PC-9 (cell line): ENCODE data around the gene CDH20. TPM values are rescaled to one million over a fixed set of nuclear protein-coding genes. Genes with fewer than 3 reads are reported as not detected.

Source experiments
- BruUV-seq: library from RNA; stranded (reverse); fragments of 400-500 nt; replicated peaks from 2 replicates; lab custom pipeline; 2021; lab: Mats Ljungman, UMichigan
- CTCF ChIA-PET: fragments of 300-600 bp; sonication (Branson Sonifier 250); formaldehyde crosslinking; loops from one replicate; lab custom pipeline; 2022; ENCODE audit warnings: antibody characterized with exemption; lab: Charles Lee
- POLR2A ChIA-PET: fragments of 300-600 bp; sonication (Branson Sonifier 250); formaldehyde crosslinking; loops from one replicate; lab custom pipeline; 2022; ENCODE audit warnings: antibody characterized with exemption; ENCODE audit not compliant: unreplicated experiment; lab: Charles Lee
- DNase-seq, 2 experiments: peaks; one replicate each; pipeline versions ENCODE4 v3.0.0 to v3.0.0-alpha.2; 2015 to 2022; ENCODE audit warnings: mixed read lengths in 1 of 2
- H2AFZ ChIP-seq: fragments of 200-600 bp; sonication (generic); 2 replicates; pipeline ENCODE4 v1.8.1; 2017; ENCODE audit warnings: antibody characterized with exemption
- H3F3A ChIP-seq: fragments of 200-600 bp; sonication (generic); 2 replicates; pipeline ENCODE4 v1.8.1; 2017; ENCODE audit warnings: antibody characterized with exemption, mild to moderate bottlenecking, low read depth; ENCODE audit not compliant: insufficient read depth
- H3K27ac ChIP-seq: fragments of 200-600 bp; sonication (generic); 2 replicates; pipeline ENCODE4 v1.6.1; 2016; ENCODE audit warnings: mixed run types
- H3K27me3 ChIP-seq: fragments of 200-600 bp; sonication (generic); 2 replicates; pipeline ENCODE4 v1.6.1; 2016; ENCODE audit warnings: low read depth, mixed run types; ENCODE audit not compliant: insufficient read depth
- H3K36me3 ChIP-seq: fragments of 200-600 bp; sonication (generic); 2 replicates; pipeline ENCODE4 v1.6.1; 2016; ENCODE audit warnings: low read depth, mixed run types
- H3K4me1 ChIP-seq: fragments of 200-600 bp; sonication (generic); replicated peaks from 2 replicates; pipeline ENCODE4 v1.6.1; 2016; ENCODE audit warnings: mixed run types; ENCODE audit not compliant: insufficient read depth
- H3K4me2 ChIP-seq: fragments of 200-600 bp; sonication (generic); 2 replicates; pipeline ENCODE4 v1.6.1; 2017; ENCODE audit warnings: mixed run types
- H3K4me3 ChIP-seq: fragments of 200-600 bp; sonication (generic); 2 replicates; pipeline ENCODE4 v1.6.1; 2016; ENCODE audit warnings: mixed run types
- H3K79me2 ChIP-seq: fragments of 200-600 bp; sonication (generic); 2 replicates; pipeline ENCODE4 v1.6.1; 2017; ENCODE audit warnings: low read depth, mixed run types
- H3K9me2 ChIP-seq: fragments of 200-600 bp; sonication (generic); 2 replicates; pipeline ENCODE4 v1.8.1; 2017; ENCODE audit warnings: mild to moderate bottlenecking; ENCODE audit not compliant: insufficient read depth
- H3K9me3 ChIP-seq: fragments of 200-600 bp; sonication (generic); 2 replicates; pipeline ENCODE4 v1.8.1; 2016; ENCODE audit warnings: low read depth; ENCODE audit not compliant: insufficient read depth
- H4K20me1 ChIP-seq: fragments of 200-600 bp; sonication (generic); 2 replicates; pipeline ENCODE4 v1.8.1; 2017; ENCODE audit not compliant: insufficient read depth
- CTCF ChIP-seq: fragments of 200-600 bp; sonication (generic); conservative IDR thresholded peaks from 2 replicates; pipeline ENCODE4 v1.6.1; 2017; ENCODE audit warnings: mixed run types, antibody characterized with exemption, mild to moderate bottlenecking, moderate library complexity
- EZH2 ChIP-seq: fragments of 200-600 bp; sonication (generic); IDR thresholded peaks from 2 replicates; pipeline ENCODE4 v1.8.0; 2017; ENCODE audit warnings: antibody characterized with exemption, low read depth
- intact Hi-C: fragments of 100-400 bp; cut with micrococcal nuclease; formaldehyde crosslinking; loops from one replicate; pipeline ENCODE4 v1.10.0; 2022; ENCODE audit not compliant: unreplicated experiment
- total RNA-seq: library from RNA; stranded (reverse); gene quantifications from 2 replicates; pipeline ENCODE4 v1.2.3, GENCODE V29; 2021

The CDH20 gene
- total RNA-seq, 1 experiment from 2014 or later = not detected

- no peaks in the 10 kb centered on the region for H3F3A ChIP-seq
- no peak overlapping the region for H3K4me3 ChIP-seq
- H3K4me2 ChIP-seq = no peak overlapping the region
- H3K27ac ChIP-seq = no peak overlapping the region
- H3K4me1 ChIP-seq = no peaks in the 10 kb centered on the region
- no TSS peak for BruUV-seq
- intact Hi-C loops = no loop called here
- no peaks in the 10 kb centered on the region for H3K36me3 ChIP-seq
- H3K9me2 ChIP-seq = no peaks in the 10 kb centered on the region
- no peaks in the 10 kb centered on the region for H3K9me3 ChIP-seq
- TF ChIP-seq EZH2 (no peak), CTCF (no peak)
- H3K79me2 ChIP-seq = no peaks in the 10 kb centered on the region
- ChIA-PET CTCF (no interaction called here), POLR2A (no interaction called here)
- no peak overlapping the region for H2AFZ ChIP-seq
- DNase-seq = no peak
- H3K27me3 ChIP-seq = no peaks in the 10 kb centered on the region
- H4K20me1 ChIP-seq = no peaks in the 10 kb centered on the region
These were observed 25.2 kb upstream of the CDH20 start for GRCh38 chr18:61308004-61308403.

GRCh38 chr18:61308795-61309393 lies 24.3 kb upstream of the CDH20 start:
- POLR2A ChIA-PET = no interaction called here
- no peak for DNase-seq
- no peaks in the 10 kb centered on the region for H4K20me1 ChIP-seq
- intact Hi-C loops = no loop called here
- BruUV-seq = no TSS peak
- CTCF ChIA-PET = no interaction called here
- H2AFZ ChIP-seq = no peak overlapping the region
- H3K36me3 ChIP-seq = no peaks in the 10 kb centered on the region
- H3K4me3 ChIP-seq = no peak overlapping the region
- H3K79me2 ChIP-seq = no peaks in the 10 kb centered on the region
- H3K4me2 ChIP-seq = no peak overlapping the region
- no peaks in the 10 kb centered on the region for H3K4me1 ChIP-seq
- H3K27me3 ChIP-seq = no peaks in the 10 kb centered on the region
- H3F3A ChIP-seq = no peaks in the 10 kb centered on the region
- no peak for TF ChIP-seq EZH2
- no peak for TF ChIP-seq CTCF
- no peaks in the 10 kb centered on the region for H3K9me2 ChIP-seq
- no peaks in the 10 kb centered on the region for H3K9me3 ChIP-seq
- no peak overlapping the region for H3K27ac ChIP-seq

GRCh38 chr18:61322265-61322873 lies 10.9 kb upstream of the CDH20 start:
- ChIA-PET POLR2A (no interaction called here), CTCF (no interaction called here)
- DNase-seq = peak in 1 of 2 experiments; percentile 21
- peak; percentile 76 for TF ChIP-seq CTCF
- TF ChIP-seq EZH2 = no peak
- H2AFZ ChIP-seq = no peak overlapping the region
- no peak overlapping the region for H3K4me3 ChIP-seq
- H3K4me1 ChIP-seq = no peaks in the 10 kb centered on the region
- H3F3A ChIP-seq = no peaks in the 10 kb centered on the region
- no peaks in the 10 kb centered on the region for H3K27me3 ChIP-seq
- no TSS peak for BruUV-seq
- H3K36me3 ChIP-seq = no peaks in the 10 kb centered on the region
- H3K9me2 ChIP-seq = no peaks in the 10 kb centered on the region
- H3K9me3 ChIP-seq = no peaks in the 10 kb centered on the region
- H3K27ac ChIP-seq = no peak overlapping the region
- H4K20me1 ChIP-seq = no peaks in the 10 kb centered on the region
- intact Hi-C loops = loop anchor here (5.0 kb wide), 1 partner anchor 810 kb away; no protein-coding TSS in a partner anchor
- H3K4me2 ChIP-seq = no peak overlapping the region
- H3K79me2 ChIP-seq = no peaks in the 10 kb centered on the region
